Liver (tissue), 9 donors: ENCODE measurements around the gene PODN. TPM values are rescaled to one million over a fixed set of nuclear protein-coding genes. Genes with fewer than 3 reads are reported as not detected.

Experiments
- DNase-seq: peaks from one replicate; pipeline ENCODE4 v3.0.0-alpha.2; 2017; ENCODE audit warnings: low spot score
- H3K27ac ChIP-seq, 2 donors: one replicate each; pipeline ENCODE4 v1.7.0; 2013; ENCODE audit warnings: inconsistent platforms in 2 of 2, low read length in 2 of 2, control low read depth in 1 of 2, low read depth in 1 of 2, mild to moderate bottlenecking in 1 of 2
- H3K27me3 ChIP-seq, 4 donors: one replicate each; pipeline versions ENCODE4 v1.6.1 to v1.7.0; 2013; ENCODE audit warnings: low read length in 3 of 4, inconsistent platforms in 1 of 4, mild to moderate bottlenecking in 1 of 4, moderate library complexity in 1 of 4; ENCODE audit not compliant: control insufficient read depth in 4 of 4, insufficient read depth in 4 of 4
- H3K36me3 ChIP-seq, 4 donors: one replicate each; pipeline versions ENCODE4 v1.6.1 to v1.7.0; 2013; ENCODE audit warnings: low read length in 3 of 4, mild to moderate bottlenecking in 3 of 4, low read depth in 1 of 4, moderate library complexity in 1 of 4; ENCODE audit not compliant: control insufficient read depth in 4 of 4, insufficient read depth in 3 of 4
- H3K4me1 ChIP-seq, 4 donors: one replicate each; pipeline versions ENCODE4 v1.6.1 to v1.7.0; 2013; ENCODE audit warnings: low read length in 3 of 4, mild to moderate bottlenecking in 3 of 4, moderate library complexity in 1 of 4; ENCODE audit not compliant: control insufficient read depth in 4 of 4, insufficient read depth in 4 of 4
- H3K4me3 ChIP-seq, 3 donors: one replicate each; pipeline versions ENCODE4 v1.6.1 to v1.7.0; 2013; ENCODE audit warnings: low read length in 3 of 3, control low read depth in 1 of 3, low read depth in 1 of 3, mild to moderate bottlenecking in 1 of 3
- H3K9ac ChIP-seq, 2 donors: one replicate each; pipeline ENCODE4 v1.7.0; 2013; ENCODE audit warnings: low read length in 2 of 2, mild to moderate bottlenecking in 2 of 2, moderate library complexity in 2 of 2, control low read depth in 1 of 2, low read depth in 1 of 2
- H3K9me3 ChIP-seq, 4 donors: one replicate each; pipeline versions ENCODE4 v1.6.1 to v1.7.0; 2013; ENCODE audit warnings: low read length in 3 of 4; ENCODE audit not compliant: control insufficient read depth in 4 of 4
- EGR1 ChIP-seq, 2 donors: IDR thresholded peaks; 2 replicates each; pipeline ENCODE4 v1.6.1; 2016 to 2018; ENCODE audit warnings: antibody characterized with exemption in 2 of 2, low read depth in 2 of 2
- FOXA1 ChIP-seq: IDR thresholded peaks from 2 replicates; pipeline ENCODE4 v1.6.1; 2016; ENCODE audit warnings: antibody characterized with exemption
- FOXA2 ChIP-seq: IDR thresholded peaks from 2 replicates; pipeline ENCODE4 v1.6.1; 2016; ENCODE audit warnings: antibody characterized with exemption
- GABPA ChIP-seq, 2 donors: IDR thresholded peaks in 1 of 2; conservative IDR thresholded peaks in 1 of 2; 2 replicates each; pipeline ENCODE4 v1.6.1; 2016; ENCODE audit warnings: antibody characterized with exemption in 2 of 2, mild to moderate bottlenecking in 1 of 2, moderate library complexity in 1 of 2
- HNF4A ChIP-seq, 2 donors: conservative IDR thresholded peaks; 2 replicates each; pipeline ENCODE4 v1.6.1; 2016; ENCODE audit warnings: antibody characterized with exemption in 2 of 2, mild to moderate bottlenecking in 2 of 2
- HNF4G ChIP-seq: IDR thresholded peaks from 2 replicates; pipeline ENCODE4 v1.6.1; 2016; ENCODE audit warnings: antibody characterized with exemption
- JUND ChIP-seq, 2 donors: IDR thresholded peaks; 2 replicates each; pipeline ENCODE4 v1.6.1; 2016; ENCODE audit warnings: antibody characterized with exemption in 2 of 2
- NR2F2 ChIP-seq: IDR thresholded peaks from 2 replicates; pipeline ENCODE4 v1.6.1; 2016; ENCODE audit warnings: antibody characterized with exemption
- RAD21 ChIP-seq, 2 donors: IDR thresholded peaks; 2 replicates each; pipeline ENCODE4 v1.6.1; 2016; ENCODE audit warnings: antibody characterized with exemption in 2 of 2, mild to moderate bottlenecking in 2 of 2
- RXRA ChIP-seq, 2 donors: IDR thresholded peaks; 2 replicates each; pipeline ENCODE4 v1.6.1; 2017 to 2018; ENCODE audit warnings: antibody characterized with exemption in 2 of 2, mild to moderate bottlenecking in 1 of 2
- SP1 ChIP-seq: IDR thresholded peaks from 2 replicates; pipeline ENCODE4 v1.6.1; 2018; ENCODE audit warnings: antibody characterized with exemption, mild to moderate bottlenecking
- TAF1 ChIP-seq: conservative IDR thresholded peaks from 2 replicates; pipeline ENCODE4 v1.6.1; 2016; ENCODE audit warnings: antibody characterized with exemption, mild to moderate bottlenecking
- YY1 ChIP-seq: IDR thresholded peaks from 2 replicates; pipeline ENCODE4 v1.6.1; 2016; ENCODE audit warnings: antibody characterized with exemption, mild to moderate bottlenecking
- WGBS: extraction: QIAGEN DNeasy Blood & Tissue Kit; methylation state at CpG from one replicate; pipeline ENCODE4 v1.1.7; 2013; 5-methylcytosine and 5-hydroxymethylcytosine counted together
- polyA plus RNA-seq, 2 donors: library from polyadenylated mRNA; stranded (reverse) in 1 of 2; unstranded in 1 of 2; fragments of 200-250 nt in 1 of 2; fragments of >200 nt in 1 of 2; fragmentation: Nextera tagmentation in 1 of 2; extraction: Ambion mirVana in 1 of 2; gene quantifications; one replicate each; pipeline versions ENCODE4 v1.2.1 to v1.2.3, GENCODE V29; 2013 to 2015
- total RNA-seq, 2 donors: library from RNA; depleted of rRNA; stranded (reverse); fragments of >200 nt; gene quantifications; one replicate each; pipeline ENCODE4 v1.2.3, GENCODE V29; 2014
- TF ChIP-seq, protein P1 (sequence below): fragments of 150-350 bp; IDR thresholded peaks from 2 replicates; pipeline ENCODE4 v1.5.1; 2017; ENCODE audit warnings: improper control_type of control experiment, low read depth, low read length; ENCODE audit not compliant: missing input control
- TF ChIP-seq, protein P2 (sequence below): IDR thresholded peaks from 2 replicates; pipeline ENCODE4 v1.6.1; 2016; ENCODE audit warnings: antibody characterized with exemption
- TF ChIP-seq, protein P3 (sequence below): IDR thresholded peaks from 2 replicates; pipeline ENCODE4 v1.6.1; 2016; ENCODE audit warnings: antibody characterized with exemption
- TF ChIP-seq, protein P4 (sequence below): IDR thresholded peaks from 2 replicates; pipeline ENCODE4 v1.6.1; 2016; ENCODE audit warnings: antibody characterized with exemption
- TF ChIP-seq, protein P5 (sequence below): IDR thresholded peaks from 2 replicates; pipeline ENCODE4 v1.6.1; 2016; ENCODE audit warnings: antibody characterized with exemption, mild to moderate bottlenecking
- donor health status: healthy.
- donor health status: healthy.
- donor health status: healthy.
- donor health status: healthy.
- donor health status: healthy.

The PODN gene
- total and polyA plus RNA-seq, 4 donors: 1.9 to 10.8 (median 6.3) TPM

DNA sequence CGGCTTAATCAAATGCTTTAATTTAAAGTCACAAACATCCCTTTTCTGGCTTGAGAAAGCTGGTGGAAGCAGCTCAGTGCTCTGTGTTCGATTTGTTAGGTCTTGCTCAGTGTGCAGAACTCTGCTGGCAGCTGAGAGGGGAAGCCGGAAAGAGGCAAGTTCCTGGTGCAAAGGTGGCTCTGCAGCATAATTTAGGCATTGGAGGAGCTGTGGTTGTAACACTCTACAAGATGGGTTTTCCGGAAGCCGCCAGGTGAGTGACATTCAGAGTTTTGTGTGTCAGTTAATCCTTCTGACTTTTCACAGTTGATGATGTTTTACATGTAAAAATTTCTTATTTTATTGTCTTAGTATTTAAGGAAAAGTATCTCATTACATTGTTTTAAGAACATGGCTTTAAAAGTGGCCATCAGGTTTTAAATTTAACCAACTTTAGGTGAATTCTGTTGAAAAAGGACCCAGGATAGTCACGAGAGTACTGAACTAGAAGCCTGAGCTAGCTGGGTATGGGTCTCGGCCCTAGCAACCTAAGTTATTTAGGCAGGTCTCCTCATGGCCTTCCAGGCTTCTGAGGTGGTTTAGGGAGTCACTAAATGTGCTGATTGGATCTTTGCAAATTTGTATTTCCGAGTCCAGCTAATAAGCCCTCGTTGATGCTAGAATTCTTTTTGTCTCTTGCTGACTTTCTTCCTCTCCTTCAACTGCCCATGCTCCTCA lies 47.1 kb upstream of the PODN start:
- Histone ChIP-seq H3K27ac (no peak overlapping the region), H3K9me3 (no peaks in the 10 kb centered on the region), H3K27me3 (no peaks in the 10 kb centered on the region), H3K9ac (peak overlapping the region; percentile 13 to 74), H3K4me3 (peak overlapping the region; percentile 27 to 79 (median 51)), H3K36me3 (peaks cover 3 to 38% (median 19%) of the 10 kb centered on the region in 4 donors), H3K4me1 (peaks cover 0 to 13% (median 5%) of the 10 kb centered on the region in 4 donors)
- WGBS: 33% methylated on average over 9 of the region's 9 CpGs
- peak; percentile 61 for DNase-seq
- TF ChIP-seq EGR1 (IDR thresholded peaks at IDR 0.05; ENCODE audit: low read depth in 2 of 2) (peak in 1 of 2 donors; percentile 65), FOXA2 (no peak), HNF4A (conservative IDR thresholded peaks at IDR 0.05) (peak; percentile 82 to 85), SP1 (peak; percentile 79), TAF1 (peak; percentile 28), HNF4G (peak; percentile 85), JUND (IDR thresholded peaks at IDR 0.05) (peak in 1 of 2 donors; percentile 53), RXRA (IDR thresholded peaks at IDR 0.05) (peak; percentile 45 to 67), FOXA1 (no peak), YY1 (peak; percentile 84), GABPA (IDR thresholded peaks at IDR 0.05 in 1 of 2, conservative IDR thresholded peaks at IDR 0.05 in 1 of 2) (peak; percentile 40 to 85), NR2F2 (peak; percentile 61), RAD21 (IDR thresholded peaks at IDR 0.05) (peak; percentile 55 to 67)
- TF ChIP-seq, protein P1, sequence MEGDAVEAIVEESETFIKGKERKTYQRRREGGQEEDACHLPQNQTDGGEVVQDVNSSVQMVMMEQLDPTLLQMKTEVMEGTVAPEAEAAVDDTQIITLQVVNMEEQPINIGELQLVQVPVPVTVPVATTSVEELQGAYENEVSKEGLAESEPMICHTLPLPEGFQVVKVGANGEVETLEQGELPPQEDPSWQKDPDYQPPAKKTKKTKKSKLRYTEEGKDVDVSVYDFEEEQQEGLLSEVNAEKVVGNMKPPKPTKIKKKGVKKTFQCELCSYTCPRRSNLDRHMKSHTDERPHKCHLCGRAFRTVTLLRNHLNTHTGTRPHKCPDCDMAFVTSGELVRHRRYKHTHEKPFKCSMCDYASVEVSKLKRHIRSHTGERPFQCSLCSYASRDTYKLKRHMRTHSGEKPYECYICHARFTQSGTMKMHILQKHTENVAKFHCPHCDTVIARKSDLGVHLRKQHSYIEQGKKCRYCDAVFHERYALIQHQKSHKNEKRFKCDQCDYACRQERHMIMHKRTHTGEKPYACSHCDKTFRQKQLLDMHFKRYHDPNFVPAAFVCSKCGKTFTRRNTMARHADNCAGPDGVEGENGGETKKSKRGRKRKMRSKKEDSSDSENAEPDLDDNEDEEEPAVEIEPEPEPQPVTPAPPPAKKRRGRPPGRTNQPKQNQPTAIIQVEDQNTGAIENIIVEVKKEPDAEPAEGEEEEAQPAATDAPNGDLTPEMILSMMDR: no peak
- TF ChIP-seq, protein P2, sequence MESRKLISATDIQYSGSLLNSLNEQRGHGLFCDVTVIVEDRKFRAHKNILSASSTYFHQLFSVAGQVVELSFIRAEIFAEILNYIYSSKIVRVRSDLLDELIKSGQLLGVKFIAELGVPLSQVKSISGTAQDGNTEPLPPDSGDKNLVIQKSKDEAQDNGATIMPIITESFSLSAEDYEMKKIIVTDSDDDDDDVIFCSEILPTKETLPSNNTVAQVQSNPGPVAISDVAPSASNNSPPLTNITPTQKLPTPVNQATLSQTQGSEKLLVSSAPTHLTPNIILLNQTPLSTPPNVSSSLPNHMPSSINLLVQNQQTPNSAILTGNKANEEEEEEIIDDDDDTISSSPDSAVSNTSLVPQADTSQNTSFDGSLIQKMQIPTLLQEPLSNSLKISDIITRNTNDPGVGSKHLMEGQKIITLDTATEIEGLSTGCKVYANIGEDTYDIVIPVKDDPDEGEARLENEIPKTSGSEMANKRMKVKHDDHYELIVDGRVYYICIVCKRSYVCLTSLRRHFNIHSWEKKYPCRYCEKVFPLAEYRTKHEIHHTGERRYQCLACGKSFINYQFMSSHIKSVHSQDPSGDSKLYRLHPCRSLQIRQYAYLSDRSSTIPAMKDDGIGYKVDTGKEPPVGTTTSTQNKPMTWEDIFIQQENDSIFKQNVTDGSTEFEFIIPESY: peak; percentile 49
- TF ChIP-seq, protein P3, sequence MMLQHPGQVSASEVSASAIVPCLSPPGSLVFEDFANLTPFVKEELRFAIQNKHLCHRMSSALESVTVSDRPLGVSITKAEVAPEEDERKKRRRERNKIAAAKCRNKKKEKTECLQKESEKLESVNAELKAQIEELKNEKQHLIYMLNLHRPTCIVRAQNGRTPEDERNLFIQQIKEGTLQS: no peak
- TF ChIP-seq, protein P4, sequence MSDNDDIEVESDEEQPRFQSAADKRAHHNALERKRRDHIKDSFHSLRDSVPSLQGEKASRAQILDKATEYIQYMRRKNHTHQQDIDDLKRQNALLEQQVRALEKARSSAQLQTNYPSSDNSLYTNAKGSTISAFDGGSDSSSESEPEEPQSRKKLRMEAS: peak; percentile 96
- TF ChIP-seq, protein P5, sequence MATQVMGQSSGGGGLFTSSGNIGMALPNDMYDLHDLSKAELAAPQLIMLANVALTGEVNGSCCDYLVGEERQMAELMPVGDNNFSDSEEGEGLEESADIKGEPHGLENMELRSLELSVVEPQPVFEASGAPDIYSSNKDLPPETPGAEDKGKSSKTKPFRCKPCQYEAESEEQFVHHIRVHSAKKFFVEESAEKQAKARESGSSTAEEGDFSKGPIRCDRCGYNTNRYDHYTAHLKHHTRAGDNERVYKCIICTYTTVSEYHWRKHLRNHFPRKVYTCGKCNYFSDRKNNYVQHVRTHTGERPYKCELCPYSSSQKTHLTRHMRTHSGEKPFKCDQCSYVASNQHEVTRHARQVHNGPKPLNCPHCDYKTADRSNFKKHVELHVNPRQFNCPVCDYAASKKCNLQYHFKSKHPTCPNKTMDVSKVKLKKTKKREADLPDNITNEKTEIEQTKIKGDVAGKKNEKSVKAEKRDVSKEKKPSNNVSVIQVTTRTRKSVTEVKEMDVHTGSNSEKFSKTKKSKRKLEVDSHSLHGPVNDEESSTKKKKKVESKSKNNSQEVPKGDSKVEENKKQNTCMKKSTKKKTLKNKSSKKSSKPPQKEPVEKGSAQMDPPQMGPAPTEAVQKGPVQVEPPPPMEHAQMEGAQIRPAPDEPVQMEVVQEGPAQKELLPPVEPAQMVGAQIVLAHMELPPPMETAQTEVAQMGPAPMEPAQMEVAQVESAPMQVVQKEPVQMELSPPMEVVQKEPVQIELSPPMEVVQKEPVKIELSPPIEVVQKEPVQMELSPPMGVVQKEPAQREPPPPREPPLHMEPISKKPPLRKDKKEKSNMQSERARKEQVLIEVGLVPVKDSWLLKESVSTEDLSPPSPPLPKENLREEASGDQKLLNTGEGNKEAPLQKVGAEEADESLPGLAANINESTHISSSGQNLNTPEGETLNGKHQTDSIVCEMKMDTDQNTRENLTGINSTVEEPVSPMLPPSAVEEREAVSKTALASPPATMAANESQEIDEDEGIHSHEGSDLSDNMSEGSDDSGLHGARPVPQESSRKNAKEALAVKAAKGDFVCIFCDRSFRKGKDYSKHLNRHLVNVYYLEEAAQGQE: peak; percentile 27
